A549 (cell line): ENCODE results near the gene CSTA. TPM values are rescaled to one million over a fixed set of nuclear protein-coding genes. Genes with fewer than 3 reads are reported as not detected.

Experiments
- ATAC-seq, 2 experiments: fragments of 200-7000 bp in 1 of 2; fragments of >200 bp in 1 of 2; cut with Nextera tagmentation in 1 of 2; cut with Tn5 transposase in 1 of 2; 3 replicates each; pipeline versions ENCODE4 v1.8.0 to v1.9.1; 2018 to 2020; ENCODE audit warnings: mild to moderate bottlenecking in 1 of 2, moderate library complexity in 1 of 2
- CTCF ChIA-PET: fragments of 300-600 bp; sonication (Branson Sonifier 250); formaldehyde crosslinking; extraction: SDS; loops from one replicate; lab custom pipeline; 2021; ENCODE audit warnings: antibody characterized with exemption, inconsistent platforms; lab: Yijun Ruan, JAX
- POLR2A ChIA-PET: fragments of 350-600 bp; formaldehyde crosslinking; extraction: SDS; loops from one replicate; lab custom pipeline; 2021; ENCODE audit warnings: antibody characterized with exemption, inconsistent platforms; lab: Yijun Ruan, JAX
- DNase-seq, 2 experiments: peaks; one replicate each; pipeline versions ENCODE4 v3.0.0 to v3.0.0-alpha.2; 2011 to 2016; ENCODE audit warnings: low read depth in 1 of 2, low spot score in 1 of 2
- FAIRE-seq: peaks from 2 replicates; lab custom pipeline; 2011; peaks lifted over from hg19 to GRCh38; lab: Jason Lieb, UNC
- H3K27ac ChIP-seq, 2 experiments: fragments of >200 bp; sonication (Bioruptor Twin); formaldehyde crosslinking; 3 replicates each; pipeline ENCODE4 v1.5.1; 2016 to 2017
- H3K4me1 ChIP-seq: fragments of >200 bp; sonication (Bioruptor Twin); formaldehyde crosslinking; 3 replicates; pipeline ENCODE4 v1.6.1; 2016
- H3K4me2 ChIP-seq: fragments of >200 bp; sonication (Bioruptor Twin); formaldehyde crosslinking; 3 replicates; pipeline ENCODE4 v1.6.1; 2016
- H3K4me3 ChIP-seq: fragments of >200 bp; sonication (Bioruptor Twin); formaldehyde crosslinking; 3 replicates; pipeline ENCODE4 v1.5.1; 2016
- H3K9me3 ChIP-seq: fragments of >200 bp; sonication (Bioruptor Twin); formaldehyde crosslinking; 3 replicates; pipeline ENCODE4 v1.6.1; 2016
- CHD2 ChIP-seq: fragments of 150-350 bp; IDR thresholded peaks from 2 replicates; pipeline ENCODE4 v1.6.1; 2014; ENCODE audit warnings: low read length; ENCODE audit not compliant: partially characterized antibody
- CTCF ChIP-seq: fragments of >200 bp; sonication (Bioruptor Twin); formaldehyde crosslinking; IDR thresholded peaks from 3 replicates; pipeline ENCODE4 v1.5.1; 2016
- EHF ChIP-seq: fragments of 250-450 bp; sonication (Bioruptor Pico); IDR thresholded peaks from 2 replicates; pipeline ENCODE4 v1.5.0; 2020; ENCODE audit warnings: mild to moderate bottlenecking
- GATA3 ChIP-seq: IDR thresholded peaks from 2 replicates; pipeline ENCODE4 v1.6.1; 2012; ENCODE audit warnings: borderline replicate concordance
- HDAC2 ChIP-seq: fragments of 200-600 bp; sonication (generic); IDR thresholded peaks from 2 replicates; pipeline ENCODE4 v1.6.1; 2016
- HEYL ChIP-seq: fragments of 250-450 bp; sonication (Bioruptor Pico); IDR thresholded peaks from 2 replicates; pipeline ENCODE4 v1.8.0; 2021; ENCODE audit warnings: mild to moderate bottlenecking, moderate library complexity
- HMGXB4 ChIP-seq: fragments of 250-450 bp; sonication (Bioruptor Pico); IDR thresholded peaks from 2 replicates; pipeline ENCODE4 v1.5.0; 2021; ENCODE audit warnings: mild to moderate bottlenecking, moderate library complexity, borderline replicate concordance
- HOXA7 ChIP-seq: fragments of 250-450 bp; sonication (Bioruptor Pico); IDR thresholded peaks from 2 replicates; pipeline ENCODE4 v1.5.0; 2020; ENCODE audit warnings: mild to moderate bottlenecking, moderate library complexity
- JUN ChIP-seq, 2 experiments: fragments of >200 bp; sonication (Bioruptor Twin); formaldehyde crosslinking; IDR thresholded peaks; 2 replicates in 1 of 2; 3 replicates in 1 of 2; pipeline ENCODE4 v1.6.1; 2016 to 2017
- MAFK ChIP-seq: fragments of 450-650 bp; IDR thresholded peaks from 2 replicates; pipeline ENCODE4 v1.6.1; 2014; ENCODE audit not compliant: partially characterized antibody
- MAZ ChIP-seq: fragments of 150-350 bp; IDR thresholded peaks from 2 replicates; pipeline ENCODE4 v1.6.1; 2014; ENCODE audit warnings: antibody characterized with exemption, low read depth, low read length, borderline replicate concordance
- MYC ChIP-seq: IDR thresholded peaks from 2 replicates; pipeline ENCODE4 v1.6.1; 2012; ENCODE audit warnings: mild to moderate bottlenecking, inconsistent platforms, low read length, improper control_type of control experiment, borderline replicate concordance
- NPAS2 ChIP-seq: fragments of 250-450 bp; sonication (Bioruptor Pico); IDR thresholded peaks from 2 replicates; pipeline ENCODE4 v1.8.0; 2022; ENCODE audit warnings: mild to moderate bottlenecking, moderate library complexity, borderline replicate concordance
- POLR2AphosphoS2 ChIP-seq: conservative IDR thresholded peaks from 2 replicates; pipeline ENCODE4 v1.6.1; 2012; ENCODE audit warnings: low read length, improper control_type of control experiment, inconsistent platforms
- RAD21 ChIP-seq, 2 experiments: fragments of >200 bp in 1 of 2; sonication (Bioruptor Twin) in 1 of 2; formaldehyde crosslinking in 1 of 2; IDR thresholded peaks in 1 of 2; conservative IDR thresholded peaks in 1 of 2; 2 replicates in 1 of 2; 3 replicates in 1 of 2; pipeline ENCODE4 v1.6.1; 2012 to 2018; ENCODE audit warnings: inconsistent platforms in 1 of 2
- RCOR1 ChIP-seq: fragments of 150-350 bp; IDR thresholded peaks from 2 replicates; pipeline ENCODE4 v1.6.1; 2014; ENCODE audit warnings: antibody characterized with exemption, low read length, low read depth
- RFX5 ChIP-seq: fragments of 450-650 bp; IDR thresholded peaks from 2 replicates; pipeline ENCODE4 v1.7.1; 2014; ENCODE audit warnings: antibody characterized with exemption, mild to moderate bottlenecking, moderate library complexity
- SMC3 ChIP-seq: fragments of >200 bp; sonication (Bioruptor Twin); formaldehyde crosslinking; IDR thresholded peaks from 3 replicates; pipeline ENCODE4 v1.6.1; 2018; ENCODE audit warnings: inconsistent platforms
- TFCP2L1 ChIP-seq: fragments of 250-450 bp; sonication (Bioruptor Pico); IDR thresholded peaks from 2 replicates; pipeline ENCODE4 v1.5.0; 2021; ENCODE audit warnings: mild to moderate bottlenecking
- TP53 ChIP-seq: fragments of 250-450 bp; sonication (Bioruptor Pico); IDR thresholded peaks from 2 replicates; pipeline ENCODE4 v1.5.0; 2021; ENCODE audit warnings: mild to moderate bottlenecking, moderate library complexity
- ZNF302 ChIP-seq: fragments of 250-450 bp; sonication (Bioruptor Pico); IDR thresholded peaks from 2 replicates; pipeline ENCODE4 v1.9.0; 2021; ENCODE audit warnings: inconsistent platforms, mild to moderate bottlenecking, moderate library complexity
- WGBS: methylation state at CpG from one replicate; pipeline ENCODE4 v1.1.6; 2017; ENCODE audit errors: missing lambda C conversion rate; 5-methylcytosine and 5-hydroxymethylcytosine counted together
- polyA plus RNA-seq, 4 experiments: library from polyadenylated mRNA; depleted of rRNA in 3 of 4; stranded (reverse); fragments of >200 nt; fragmentation: RNase III in 1 of 4; extraction: RNeasy Plus Mini Kit Qiagen cat#74134 plus additional on column Dnase treatment in 1 of 4; gene quantifications; 2 replicates in 3 of 4; 3 replicates in 1 of 4; pipeline ENCODE4 v1.2.3, GENCODE V29; 2011 to 2017
- TF ChIP-seq, protein P1 (sequence below): fragments of 450-650 bp; IDR thresholded peaks from 2 replicates; pipeline ENCODE4 v1.6.1; 2014; ENCODE audit warnings: antibody characterized with exemption
- TF ChIP-seq, protein P2 (sequence below): fragments of 250-450 bp; sonication (Bioruptor Pico); IDR thresholded peaks from 2 replicates; pipeline ENCODE4 v1.5.0; 2020; ENCODE audit warnings: low read depth, mild to moderate bottlenecking, moderate library complexity
- TF ChIP-seq, protein P3 (sequence below): fragments of >200 bp; sonication (Bioruptor Twin); formaldehyde crosslinking; IDR thresholded peaks from 3 replicates; pipeline ENCODE4 v1.6.1; 2016

CSTA gene
- polyA plus RNA-seq, 2 of the 4 experiments (the other 2 are of a cell fraction): 0.41 to 7.8 TPM

- TF ChIP-seq CTCF: peak; percentile 55
Measured at GRCh38 chr3:122299872-122300460, 25.1 kb upstream of the CSTA start (continued).

DNA sequence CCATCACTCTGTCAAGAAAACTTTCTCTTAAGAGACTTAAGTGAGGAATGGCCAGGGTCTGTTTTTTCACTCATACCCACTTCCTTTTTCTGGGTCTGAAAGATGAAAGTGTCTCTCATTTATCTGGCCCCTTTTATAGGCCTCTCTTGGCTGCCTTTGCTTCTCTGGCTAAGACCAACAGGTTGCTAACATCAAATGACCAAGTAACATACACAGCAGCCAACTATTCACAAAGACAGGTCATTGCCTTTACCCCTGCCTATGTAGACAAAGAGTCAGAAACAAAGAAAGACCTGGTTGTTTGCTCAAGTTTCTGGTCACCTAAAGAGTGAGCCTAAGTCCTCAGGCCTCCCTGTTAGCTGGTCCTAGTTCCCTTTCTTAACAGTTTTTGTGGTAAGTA, 24.0 kb upstream of the CSTA start:
- TF ChIP-seq GATA3: no peak
- no peak for TF ChIP-seq TFCP2L1
- no peak for TF ChIP-seq EHF
- TF ChIP-seq TP53 (CRISPR knock-in tag): no peak
- FAIRE-seq: no peak
- Histone ChIP-seq H3K4me1 (no peaks in the 10 kb centered on the region), H3K4me3 (no peak overlapping the region), H3K9me3 (peaks cover 7% of the 10 kb centered on the region; the same call in 2 of the 3 replicates), H3K4me2 (no peak overlapping the region), H3K27ac (no peak overlapping the region)
- ChIA-PET POLR2A (no interaction called here), CTCF (interaction anchor here (0.8 to 2.3 kb wide), 3 partner anchors 10 to 15 kb away, joined by 3 to 13 read pairs (median 3); no protein-coding TSS in a partner anchor)
- no peak for DNase-seq
- ATAC-seq: no peak

DNA sequence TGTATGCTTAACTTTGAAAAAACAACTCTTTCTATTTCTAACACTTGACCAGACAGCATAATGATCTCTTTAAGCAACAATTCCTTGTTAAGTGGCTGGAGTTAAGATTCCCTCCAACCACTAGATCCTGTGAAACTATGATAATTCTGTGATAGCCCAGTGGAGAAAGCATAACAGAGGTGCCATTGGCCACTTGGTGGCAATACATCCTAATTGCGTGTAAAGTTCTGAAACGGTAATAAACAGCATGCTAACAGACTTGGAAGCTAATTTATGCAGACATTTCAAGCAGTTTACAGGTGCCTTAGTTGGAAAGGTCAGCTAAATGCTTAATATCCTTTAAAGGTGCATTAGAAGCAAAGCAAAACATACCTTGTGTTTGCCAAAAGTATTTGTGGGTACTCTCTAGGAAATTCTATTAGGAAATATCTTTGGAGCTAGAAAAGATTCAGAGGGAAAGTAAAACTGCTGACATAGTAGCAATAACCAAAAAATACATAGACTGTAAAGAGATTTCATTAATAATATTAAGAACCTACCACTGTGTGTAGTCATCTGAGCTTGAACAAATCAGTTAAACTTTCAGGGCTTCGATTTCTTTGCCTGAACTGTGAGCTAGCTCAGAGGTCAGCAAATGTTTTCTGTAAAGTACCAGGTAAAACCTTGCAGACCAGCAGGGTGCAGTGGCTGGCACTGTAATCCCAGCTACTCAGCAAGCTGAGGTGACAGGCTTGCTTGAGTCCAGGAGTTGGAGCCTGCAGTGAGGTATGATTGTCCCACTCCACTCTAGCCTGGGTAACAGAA, 19.0 kb upstream of the CSTA start:
- DNase-seq (peak in 1 of 2 experiments; percentile 53), FAIRE-seq (no peak), ATAC-seq (peak; percentile 96 to 97)
- H3K4me3 ChIP-seq: no peak overlapping the region
- CTCF ChIA-PET: interaction anchor here (0.6 to 2.2 kb wide), 14 partner anchors 9 to 543 kb away, joined by 3 to 10 read pairs (median 3); partner anchors contain the start of gene FAM162A
- TF ChIP-seq MAZ (no peak), MAFK (peak; percentile 61), RAD21 (conservative IDR thresholded peaks at IDR 0.05 in 1 of 2, IDR thresholded peaks at IDR 0.05 in 1 of 2) (peak; percentile 46 to 60; a peak in 4 of 5 replicates), HDAC2 (no peak), MYC (no peak), POLR2AphosphoS2 (no peak), JUN (IDR thresholded peaks at IDR 0.05) (no peak), CTCF (peak; percentile 45), RFX5 (no peak), NPAS2 (CRISPR knock-in tag) (no peak), RCOR1 (no peak), CHD2 (no peak), TP53 (CRISPR knock-in tag) (no peak), HMGXB4 (CRISPR knock-in tag) (no peak), HEYL (no peak), HOXA7 (no peak), ZNF302 (CRISPR knock-in tag) (no peak), SMC3 (peak; percentile 13; the same call in 1 of the 3 replicates)
- TF ChIP-seq, protein P1, sequence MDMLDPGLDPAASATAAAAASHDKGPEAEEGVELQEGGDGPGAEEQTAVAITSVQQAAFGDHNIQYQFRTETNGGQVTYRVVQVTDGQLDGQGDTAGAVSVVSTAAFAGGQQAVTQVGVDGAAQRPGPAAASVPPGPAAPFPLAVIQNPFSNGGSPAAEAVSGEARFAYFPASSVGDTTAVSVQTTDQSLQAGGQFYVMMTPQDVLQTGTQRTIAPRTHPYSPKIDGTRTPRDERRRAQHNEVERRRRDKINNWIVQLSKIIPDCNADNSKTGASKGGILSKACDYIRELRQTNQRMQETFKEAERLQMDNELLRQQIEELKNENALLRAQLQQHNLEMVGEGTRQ: no peak
- TF ChIP-seq, protein P2, sequence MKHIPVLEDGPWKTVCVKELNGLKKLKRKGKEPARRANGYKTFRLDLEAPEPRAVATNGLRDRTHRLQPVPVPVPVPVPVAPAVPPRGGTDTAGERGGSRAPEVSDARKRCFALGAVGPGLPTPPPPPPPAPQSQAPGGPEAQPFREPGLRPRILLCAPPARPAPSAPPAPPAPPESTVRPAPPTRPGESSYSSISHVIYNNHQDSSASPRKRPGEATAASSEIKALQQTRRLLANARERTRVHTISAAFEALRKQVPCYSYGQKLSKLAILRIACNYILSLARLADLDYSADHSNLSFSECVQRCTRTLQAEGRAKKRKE (CRISPR knock-in tag): no peak
- TF ChIP-seq, protein P3, sequence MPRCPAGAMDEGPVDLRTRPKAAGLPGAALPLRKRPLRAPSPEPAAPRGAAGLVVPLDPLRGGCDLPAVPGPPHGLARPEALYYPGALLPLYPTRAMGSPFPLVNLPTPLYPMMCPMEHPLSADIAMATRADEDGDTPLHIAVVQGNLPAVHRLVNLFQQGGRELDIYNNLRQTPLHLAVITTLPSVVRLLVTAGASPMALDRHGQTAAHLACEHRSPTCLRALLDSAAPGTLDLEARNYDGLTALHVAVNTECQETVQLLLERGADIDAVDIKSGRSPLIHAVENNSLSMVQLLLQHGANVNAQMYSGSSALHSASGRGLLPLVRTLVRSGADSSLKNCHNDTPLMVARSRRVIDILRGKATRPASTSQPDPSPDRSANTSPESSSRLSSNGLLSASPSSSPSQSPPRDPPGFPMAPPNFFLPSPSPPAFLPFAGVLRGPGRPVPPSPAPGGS: no peak
- H3K4me2 ChIP-seq: peak overlapping the region; percentile 52
- H3K9me3 ChIP-seq: no peaks in the 10 kb centered on the region
- WGBS: 20% methylated on average over 3 of the region's 3 CpGs
- POLR2A ChIA-PET: interaction anchor here (1.0 to 1.8 kb wide), 2 partner anchors 78 to 110 kb away, joined by 3 to 16 read pairs; partner anchors contain the start of genes FAM162A and WDR5B
- no peak overlapping the region for H3K27ac ChIP-seq
- H3K4me1 ChIP-seq: no peaks in the 10 kb centered on the region
